Psoas muscle (tissue), 8 donors: ENCODE results near the gene GRK2. TPM values are rescaled to one million over a fixed set of nuclear protein-coding genes. Genes with fewer than 3 reads are reported as not detected.

ENCODE experiments used
- ATAC-seq, 4 donors: fragments of 200-7000 bp; cut with Tn5 transposase; one replicate each; pipeline ENCODE4 v1.9.1; 2020; ENCODE audit warnings: moderate library complexity in 3 of 4, mild to moderate bottlenecking in 2 of 4
- DNase-seq, 2 donors: peaks; one replicate each; pipeline ENCODE4 v3.0.0-alpha.2; 2020
- H3K27ac ChIP-seq: fragments of 200-600 bp; one replicate; pipeline ENCODE4 v1.8.0; 2022
- H3K27me3 ChIP-seq, 3 donors: fragments of 200-600 bp in 1 of 3; one replicate each; pipeline versions ENCODE4 v1.6.1 to v1.8.0; 2013 to 2022; ENCODE audit warnings: low read length in 2 of 3, mild to moderate bottlenecking in 2 of 3, moderate library complexity in 1 of 3; ENCODE audit not compliant: insufficient read depth in 3 of 3
- H3K36me3 ChIP-seq, 2 donors: fragments of 200-600 bp in 1 of 2; one replicate each; pipeline versions ENCODE4 v1.6.1 to v1.8.0; 2013 to 2022; ENCODE audit warnings: low read depth in 1 of 2, mild to moderate bottlenecking in 1 of 2, moderate library complexity in 1 of 2; ENCODE audit not compliant: insufficient read depth in 1 of 2
- H3K4me1 ChIP-seq: fragments of 200-600 bp; one replicate; pipeline ENCODE4 v1.8.0; 2022
- H3K4me3 ChIP-seq: fragments of 200-600 bp; one replicate; pipeline ENCODE4 v1.8.0; 2022; ENCODE audit warnings: mild to moderate bottlenecking
- H3K9me3 ChIP-seq: fragments of 200-600 bp; one replicate; pipeline ENCODE4 v1.8.0; 2022
- WGBS, 3 donors: extraction: QIAGEN DNeasy Blood & Tissue Kit; methylation state at CpG; one replicate each; pipeline versions ENCODE4 v1.1.6 to v1.1.7; 2013; 5-methylcytosine and 5-hydroxymethylcytosine counted together
- intact Hi-C, 2 donors: fragments of 100-400 bp; cut with DNase I; formaldehyde crosslinking; loops; one replicate each; pipeline versions ENCODE4 v1.11.0 to v1.14.2; 2022
- polyA plus RNA-seq, 3 donors: library from polyadenylated mRNA; stranded (reverse); fragments of 200-250 nt; gene quantifications; one replicate each; pipeline ENCODE4 v1.2.3, GENCODE V29; 2013
- total RNA-seq, 4 donors: library from RNA; stranded (reverse); fragmentation: NEBNext Ultra II Directional in 2 of 4; extraction: Animal tissue kit (Norgen Biotek cat#: 25700) in 2 of 4; gene quantifications; one replicate each; pipeline versions ENCODE4 v1.2.1 to v1.2.4, GENCODE V29; 2021 to 2023
- TF ChIP-seq, protein P1 (sequence below): fragments of 200-600 bp; IDR thresholded peaks from one replicate; pipeline ENCODE4 v1.8.0; 2022; ENCODE audit warnings: antibody characterized with exemption
- donor health status: healthy with polysubstance abuse.
- donor health status: DM: no; HTN: no; CAD: no; lungs with moderate emphysema.
- donor health status: Bipolar disorder and iron deficiency.
- donor health status: healthy.
- donor health status: DM: yes; HTN: yes; CAD: no.
- donor health status: DM: no; HTN: no; CAD: no.
- donor health status: DM: no; HTN: no; CAD: no.
- donor health status: DM: yes; HTN: yes; CAD: no.

The GRK2 gene
- total and polyA plus RNA-seq, 7 donors, result 37.3 to 56.8 (median 46.2) TPM

- DNase-seq (no peak), ATAC-seq (no peak)
- Histone ChIP-seq H3K4me3 (no peak overlapping the region), H3K36me3 (peaks cover 39 to 100% of the 10 kb centered on the region in 2 donors), H3K27ac (no peak overlapping the region), H3K9me3 (no peaks in the 10 kb centered on the region), H3K27me3 (no peaks in the 10 kb centered on the region), H3K4me1 (peaks cover 24% of the 10 kb centered on the region)
- TF ChIP-seq, protein P1, sequence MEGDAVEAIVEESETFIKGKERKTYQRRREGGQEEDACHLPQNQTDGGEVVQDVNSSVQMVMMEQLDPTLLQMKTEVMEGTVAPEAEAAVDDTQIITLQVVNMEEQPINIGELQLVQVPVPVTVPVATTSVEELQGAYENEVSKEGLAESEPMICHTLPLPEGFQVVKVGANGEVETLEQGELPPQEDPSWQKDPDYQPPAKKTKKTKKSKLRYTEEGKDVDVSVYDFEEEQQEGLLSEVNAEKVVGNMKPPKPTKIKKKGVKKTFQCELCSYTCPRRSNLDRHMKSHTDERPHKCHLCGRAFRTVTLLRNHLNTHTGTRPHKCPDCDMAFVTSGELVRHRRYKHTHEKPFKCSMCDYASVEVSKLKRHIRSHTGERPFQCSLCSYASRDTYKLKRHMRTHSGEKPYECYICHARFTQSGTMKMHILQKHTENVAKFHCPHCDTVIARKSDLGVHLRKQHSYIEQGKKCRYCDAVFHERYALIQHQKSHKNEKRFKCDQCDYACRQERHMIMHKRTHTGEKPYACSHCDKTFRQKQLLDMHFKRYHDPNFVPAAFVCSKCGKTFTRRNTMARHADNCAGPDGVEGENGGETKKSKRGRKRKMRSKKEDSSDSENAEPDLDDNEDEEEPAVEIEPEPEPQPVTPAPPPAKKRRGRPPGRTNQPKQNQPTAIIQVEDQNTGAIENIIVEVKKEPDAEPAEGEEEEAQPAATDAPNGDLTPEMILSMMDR, result no peak
- 74 to 81% (median 75%) methylated on average over 1 of the region's 1 CpG for WGBS, 3 donors
- intact Hi-C loops, result no loop called here
Measured at GRCh38 chr11:67251841-67252240, 14.4 kb upstream of the GRK2 start.

DNA sequence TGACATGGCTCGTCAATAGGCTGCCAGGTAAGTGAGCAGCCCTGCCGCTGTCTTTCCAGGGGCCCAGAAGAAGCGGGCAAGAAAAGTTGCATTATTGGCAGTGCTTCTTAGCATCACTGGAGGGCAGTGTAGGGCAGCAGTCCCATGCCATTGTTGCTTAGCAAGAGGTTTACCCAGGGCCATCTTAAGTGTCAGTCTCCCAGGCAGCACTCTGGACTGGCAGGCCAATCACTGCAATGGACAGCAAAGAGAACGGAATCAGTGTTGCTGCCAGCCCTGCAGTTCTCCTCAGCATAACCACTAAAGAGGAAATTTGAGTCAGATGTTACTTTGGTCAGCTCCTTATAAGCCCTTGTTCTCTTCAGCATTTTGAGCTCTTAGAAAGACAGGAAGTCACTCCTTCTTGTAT, 13.4 kb upstream of the GRK2 start:
- ATAC-seq (peak; percentile 22 to 43 (median 35)), DNase-seq (peak in 1 of 2 donors; percentile 64)
- H3K27me3 ChIP-seq, result no peaks in the 10 kb centered on the region
- no peak overlapping the region for H3K27ac ChIP-seq
- WGBS, 3 donors, result 81 to 82% (median 81%) methylated on average over 4 of the region's 4 CpGs
- intact Hi-C loops, result no loop called here
- no peak overlapping the region for H3K4me3 ChIP-seq
- TF ChIP-seq, protein P1, result no peak
- H3K36me3 ChIP-seq, result peaks cover 39 to 100% of the 10 kb centered on the region in 2 donors
- peaks cover 19% of the 10 kb centered on the region for H3K4me1 ChIP-seq
- no peaks in the 10 kb centered on the region for H3K9me3 ChIP-seq

- no peak for DNase-seq
Measured at GRCh38 chr11:67253872-67254624, 12.2 kb upstream of the GRK2 start.

DNA sequence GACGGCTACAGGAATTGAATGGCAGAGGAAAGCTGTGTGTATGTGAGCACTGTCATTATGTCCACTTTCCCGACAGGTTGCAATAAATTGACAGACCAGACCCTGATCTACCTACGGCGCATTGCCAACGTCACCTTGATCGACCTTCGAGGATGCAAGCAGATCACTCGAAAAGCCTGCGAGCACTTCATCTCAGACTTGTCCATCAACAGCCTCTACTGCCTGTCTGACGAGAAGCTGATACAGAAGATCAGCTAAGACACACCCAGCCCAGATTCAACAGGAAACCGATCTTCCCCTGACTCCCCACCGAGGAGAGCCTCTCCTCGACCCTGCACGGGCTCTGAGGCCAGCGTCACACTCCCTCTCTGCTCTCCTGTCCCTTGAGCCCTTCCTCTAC, 11.5 kb upstream of the GRK2 start:
- Histone ChIP-seq H3K27me3 (no peaks in the 10 kb centered on the region), H3K4me1 (no peaks in the 10 kb centered on the region), H3K36me3 (peaks cover 30 to 83% of the 10 kb centered on the region in 2 donors), H3K27ac (no peak overlapping the region), H3K4me3 (no peak overlapping the region), H3K9me3 (no peaks in the 10 kb centered on the region)
- ATAC-seq, result no peak
- no peak for DNase-seq
- intact Hi-C loops, result no loop called here
- 78 to 85% (median 81%) methylated on average over 15 of the region's 15 CpGs for WGBS, 3 donors
- TF ChIP-seq, protein P1, result no peak

More at GRCh38 chr11:67253872-67254624, 12.2 kb upstream of the GRK2 start:
- TF ChIP-seq, protein P1, result no peak
- no peaks in the 10 kb centered on the region for H3K9me3 ChIP-seq
- ATAC-seq, result no peak
- H3K4me1 ChIP-seq, result peaks cover 6% of the 10 kb centered on the region
- no peaks in the 10 kb centered on the region for H3K27me3 ChIP-seq
- WGBS, 3 donors, result 88 to 92% (median 92%) methylated on average over 14 of the region's 14 CpGs
- intact Hi-C loops, result no loop called here
- H3K27ac ChIP-seq, result no peak overlapping the region
- peaks cover 35 to 90% of the 10 kb centered on the region in 2 donors for H3K36me3 ChIP-seq
- no peak overlapping the region for H3K4me3 ChIP-seq
